Ishikawa (cell line): ENCODE results near the gene TCP1.

ENCODE experiments used
- CEBPB ChIP-seq: IDR thresholded peaks from 2 replicates; pipeline ENCODE4 v1.6.1; 2012
- RAD21 ChIP-seq: IDR thresholded peaks from 2 replicates; pipeline ENCODE4 v1.6.1; 2012; ENCODE audit warnings: low read depth
- TAF1 ChIP-seq: IDR thresholded peaks from 2 replicates; pipeline ENCODE4 v1.6.1; 2012; ENCODE audit warnings: low read depth, mild to moderate bottlenecking
- TCF12 ChIP-seq: IDR thresholded peaks from 2 replicates; pipeline ENCODE4 v1.6.1; 2012; ENCODE audit warnings: low read depth
- TF ChIP-seq, protein P1 (sequence below): IDR thresholded peaks from 2 replicates; pipeline ENCODE4 v1.6.1; 2012; ENCODE audit warnings: low read depth, mild to moderate bottlenecking
- TF ChIP-seq, protein P2 (sequence below): IDR thresholded peaks from 2 replicates; pipeline ENCODE4 v1.6.1; 2012

DNA sequence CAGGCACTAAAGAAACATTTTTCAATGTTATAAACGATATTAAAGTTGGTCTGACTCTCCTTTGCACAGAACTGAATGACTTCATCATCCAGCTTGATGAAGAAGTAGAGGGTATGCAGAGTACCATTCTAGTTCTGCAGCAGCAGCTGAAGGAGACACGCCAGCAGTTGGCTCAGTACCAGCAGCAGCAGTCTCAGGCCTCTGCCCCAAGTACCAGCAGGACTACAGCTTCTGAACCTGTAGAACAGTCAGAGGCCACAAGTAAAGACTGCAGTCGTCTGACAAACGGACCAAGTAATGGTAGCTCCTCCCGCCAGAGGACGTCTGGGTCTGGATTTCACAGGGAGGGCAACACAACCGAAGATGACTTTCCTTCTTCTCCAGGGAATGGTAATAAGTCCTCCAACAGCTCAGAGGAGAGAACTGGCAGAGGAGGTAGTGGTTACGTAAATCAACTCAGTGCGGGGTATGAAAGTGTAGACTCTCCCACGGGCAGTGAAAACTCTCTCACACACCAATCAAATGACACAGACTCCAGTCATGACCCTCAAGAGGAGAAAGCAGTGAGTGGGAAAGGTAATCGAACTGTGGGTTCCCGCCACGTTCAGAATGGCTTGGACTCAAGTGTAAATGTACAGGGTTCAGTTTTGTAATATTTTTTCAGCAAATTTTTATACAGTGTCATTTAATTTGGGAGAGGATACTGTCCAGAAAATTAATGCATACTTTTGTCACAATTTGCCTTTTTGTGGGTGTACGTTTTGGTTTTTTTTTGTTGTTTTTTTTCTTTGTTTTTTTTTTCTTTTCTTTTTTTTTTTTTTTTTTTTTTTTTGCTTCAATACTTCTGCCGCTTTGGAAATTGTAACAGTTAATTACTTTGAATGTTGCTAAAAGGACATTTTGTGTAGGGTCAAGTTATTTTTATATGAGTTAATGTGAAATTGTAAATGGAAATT, 34.2 kb downstream of the TCP1 start:
- TF ChIP-seq TAF1 (no peak), TCF12 (no peak), RAD21 (no peak), CEBPB (no peak)
- TF ChIP-seq, protein P1, sequence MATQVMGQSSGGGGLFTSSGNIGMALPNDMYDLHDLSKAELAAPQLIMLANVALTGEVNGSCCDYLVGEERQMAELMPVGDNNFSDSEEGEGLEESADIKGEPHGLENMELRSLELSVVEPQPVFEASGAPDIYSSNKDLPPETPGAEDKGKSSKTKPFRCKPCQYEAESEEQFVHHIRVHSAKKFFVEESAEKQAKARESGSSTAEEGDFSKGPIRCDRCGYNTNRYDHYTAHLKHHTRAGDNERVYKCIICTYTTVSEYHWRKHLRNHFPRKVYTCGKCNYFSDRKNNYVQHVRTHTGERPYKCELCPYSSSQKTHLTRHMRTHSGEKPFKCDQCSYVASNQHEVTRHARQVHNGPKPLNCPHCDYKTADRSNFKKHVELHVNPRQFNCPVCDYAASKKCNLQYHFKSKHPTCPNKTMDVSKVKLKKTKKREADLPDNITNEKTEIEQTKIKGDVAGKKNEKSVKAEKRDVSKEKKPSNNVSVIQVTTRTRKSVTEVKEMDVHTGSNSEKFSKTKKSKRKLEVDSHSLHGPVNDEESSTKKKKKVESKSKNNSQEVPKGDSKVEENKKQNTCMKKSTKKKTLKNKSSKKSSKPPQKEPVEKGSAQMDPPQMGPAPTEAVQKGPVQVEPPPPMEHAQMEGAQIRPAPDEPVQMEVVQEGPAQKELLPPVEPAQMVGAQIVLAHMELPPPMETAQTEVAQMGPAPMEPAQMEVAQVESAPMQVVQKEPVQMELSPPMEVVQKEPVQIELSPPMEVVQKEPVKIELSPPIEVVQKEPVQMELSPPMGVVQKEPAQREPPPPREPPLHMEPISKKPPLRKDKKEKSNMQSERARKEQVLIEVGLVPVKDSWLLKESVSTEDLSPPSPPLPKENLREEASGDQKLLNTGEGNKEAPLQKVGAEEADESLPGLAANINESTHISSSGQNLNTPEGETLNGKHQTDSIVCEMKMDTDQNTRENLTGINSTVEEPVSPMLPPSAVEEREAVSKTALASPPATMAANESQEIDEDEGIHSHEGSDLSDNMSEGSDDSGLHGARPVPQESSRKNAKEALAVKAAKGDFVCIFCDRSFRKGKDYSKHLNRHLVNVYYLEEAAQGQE, result no peak
- TF ChIP-seq, protein P2, sequence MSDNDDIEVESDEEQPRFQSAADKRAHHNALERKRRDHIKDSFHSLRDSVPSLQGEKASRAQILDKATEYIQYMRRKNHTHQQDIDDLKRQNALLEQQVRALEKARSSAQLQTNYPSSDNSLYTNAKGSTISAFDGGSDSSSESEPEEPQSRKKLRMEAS, result no peak
